Adrenal gland (tissue), 5 donors: Measurements from ENCODE around the gene CPS1.

Experiments
- CTCF ChIP-seq, 6 experiments: fragments of 450-650 bp in 4 of 6; fragments of 200-600 bp in 2 of 6; sonication (generic) in 1 of 6; IDR thresholded peaks; 1 replicate in 5 of 6; 2 replicates in 1 of 6; pipeline versions ENCODE4 v1.5.1 to v1.8.0; 2016 to 2021; ENCODE audit warnings: antibody characterized with exemption in 6 of 6, mild to moderate bottlenecking in 2 of 6, moderate library complexity in 1 of 6
- POLR2A ChIP-seq, 2 donors: fragments of 450-650 bp; IDR thresholded peaks; one replicate each; pipeline ENCODE4 v1.6.1; 2017; ENCODE audit warnings: antibody characterized with exemption in 2 of 2, mild to moderate bottlenecking in 2 of 2, moderate library complexity in 1 of 2
- donor health status: DM: no; HTN: no; CAD: no.

DNA sequence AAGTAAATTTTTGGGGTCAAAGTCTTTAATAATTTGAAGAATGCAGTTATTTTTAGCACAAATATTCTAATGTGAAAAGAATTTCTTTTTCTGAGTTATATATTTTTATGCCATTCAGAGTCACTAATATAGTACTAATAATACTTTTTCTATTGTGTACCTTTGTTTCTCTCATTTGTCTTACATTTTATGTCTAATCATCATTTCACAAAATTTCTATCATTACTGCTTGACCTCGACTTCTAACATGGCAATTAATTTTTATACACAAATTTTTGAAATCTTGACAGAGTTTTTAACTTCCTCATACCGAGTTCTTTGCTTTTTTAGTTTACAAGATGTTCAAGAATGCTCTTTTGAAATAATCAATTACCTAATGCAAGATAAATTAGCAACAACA lies 8.4 kb upstream of the CPS1 start:
- TF ChIP-seq POLR2A (IDR thresholded peaks at IDR 0.05) (no peak), CTCF (IDR thresholded peaks at IDR 0.05) (no peak)
